H9 (cell line): ENCODE results near the gene TOR1A. TPM values are rescaled to one million over a fixed set of nuclear protein-coding genes. Genes with fewer than 3 reads are reported as not detected.

Experiments
- DNase-seq: peaks from one replicate; pipeline ENCODE4 v3.0.0-alpha.2; 2017
- H2AFZ ChIP-seq: one replicate; pipeline ENCODE4 v1.6.1; 2013; ENCODE audit warnings: mild to moderate bottlenecking, low read length, control low read depth, moderate library complexity
- H2AK5ac ChIP-seq: 2 replicates; pipeline ENCODE4 v1.6.1; 2013; ENCODE audit warnings: low read length, control low read depth, mixed read lengths; ENCODE audit not compliant: insufficient read length
- H2BK120ac ChIP-seq: one replicate; pipeline ENCODE4 v1.6.1; 2013; ENCODE audit warnings: low read depth, mild to moderate bottlenecking, low read length, control low read depth, inconsistent platforms; ENCODE audit not compliant: poor library complexity, severe bottlenecking
- H2BK12ac ChIP-seq: 2 replicates; pipeline ENCODE4 v1.6.1; 2013; ENCODE audit warnings: low read length, control low read depth, mixed read lengths, low read depth; ENCODE audit not compliant: insufficient read length
- H2BK15ac ChIP-seq: 2 replicates; pipeline ENCODE4 v1.6.1; 2013; ENCODE audit warnings: low read depth, low read length, control low read depth
- H2BK20ac ChIP-seq: one replicate; pipeline ENCODE4 v1.6.1; 2013; ENCODE audit warnings: low read depth, mild to moderate bottlenecking, low read length, control low read depth, inconsistent platforms; ENCODE audit not compliant: poor library complexity, severe bottlenecking
- H2BK5ac ChIP-seq: 2 replicates; pipeline ENCODE4 v1.6.1; 2013; ENCODE audit warnings: low read length, control low read depth, mixed read lengths; ENCODE audit not compliant: insufficient read length
- H3K14ac ChIP-seq: 2 replicates; pipeline ENCODE4 v1.6.1; 2013; ENCODE audit warnings: low read length, control low read depth; ENCODE audit not compliant: insufficient read depth
- H3K18ac ChIP-seq: 2 replicates; pipeline ENCODE4 v1.6.1; 2013; ENCODE audit warnings: low read depth, mild to moderate bottlenecking, mixed read lengths, low read length, control low read depth; ENCODE audit not compliant: insufficient read length
- H3K23ac ChIP-seq: 2 replicates; pipeline ENCODE4 v1.6.1; 2013; ENCODE audit warnings: low read length, control low read depth, mixed read lengths, low read depth; ENCODE audit not compliant: insufficient read length
- H3K23me2 ChIP-seq: 2 replicates; pipeline ENCODE4 v1.6.1; 2013; ENCODE audit warnings: low read depth, mild to moderate bottlenecking, mixed read lengths, low read length, control low read depth; ENCODE audit not compliant: insufficient read length, poor library complexity, severe bottlenecking
- H3K27ac ChIP-seq: 2 replicates; pipeline ENCODE4 v1.5.1; 2013; ENCODE audit warnings: low read length, control low read depth, mixed read lengths, low read depth; ENCODE audit not compliant: insufficient read length
- H3K27me3 ChIP-seq: 2 replicates; pipeline ENCODE4 v1.6.1; 2013; ENCODE audit warnings: low read length, control low read depth, inconsistent platforms; ENCODE audit not compliant: insufficient read depth
- H3K4ac ChIP-seq: 2 replicates; pipeline ENCODE4 v1.6.1; 2013; ENCODE audit warnings: low read depth, mild to moderate bottlenecking, control low read depth, inconsistent platforms, low read length, moderate library complexity
- H3K4me1 ChIP-seq: 2 replicates; pipeline ENCODE4 v1.6.1; 2013; ENCODE audit warnings: low read length, control low read depth, inconsistent platforms; ENCODE audit not compliant: insufficient read depth
- H3K4me2 ChIP-seq: 2 replicates; pipeline ENCODE4 v1.6.1; 2013; ENCODE audit warnings: low read length, control low read depth, mixed read lengths; ENCODE audit not compliant: insufficient read length, insufficient read depth
- H3K56ac ChIP-seq: 2 replicates; pipeline ENCODE4 v1.6.1; 2013; ENCODE audit warnings: low read depth, mild to moderate bottlenecking, mixed read lengths, low read length, control low read depth; ENCODE audit not compliant: insufficient read length
- H3K79me1 ChIP-seq: 2 replicates; pipeline ENCODE4 v1.6.1; 2013; ENCODE audit warnings: low read depth, mild to moderate bottlenecking, moderate library complexity, low read length, control low read depth, inconsistent platforms; ENCODE audit not compliant: insufficient read depth, poor library complexity, severe bottlenecking
- H3K79me2 ChIP-seq: 2 replicates; pipeline ENCODE4 v1.6.1; 2013; ENCODE audit warnings: low read length, control low read depth, inconsistent platforms; ENCODE audit not compliant: insufficient read depth
- H3K9ac ChIP-seq: 2 replicates; pipeline ENCODE4 v1.6.1; 2013; ENCODE audit warnings: low read length, control low read depth, mixed read lengths; ENCODE audit not compliant: insufficient read length; ENCODE audit errors: extremely low read depth
- H3K9me3 ChIP-seq: one replicate; pipeline ENCODE4 v1.6.1; 2013; ENCODE audit warnings: low read depth, low read length, inconsistent platforms; ENCODE audit not compliant: control insufficient read depth
- H3T11ph ChIP-seq: one replicate; pipeline ENCODE4 v1.6.1; 2013; ENCODE audit warnings: mild to moderate bottlenecking, low read length, control low read depth, inconsistent platforms
- H4K20me1 ChIP-seq: one replicate; pipeline ENCODE4 v1.6.1; 2013; ENCODE audit not compliant: control insufficient read depth, insufficient read length, insufficient read depth
- H4K5ac ChIP-seq: 2 replicates; pipeline ENCODE4 v1.6.1; 2013; ENCODE audit warnings: low read depth, mild to moderate bottlenecking, mixed read lengths, low read length, control low read depth; ENCODE audit not compliant: insufficient read length
- H4K8ac ChIP-seq: replicated peaks from 2 replicates; pipeline ENCODE4 v1.6.1; 2013; ENCODE audit warnings: low read length, control low read depth, mixed read lengths, low read depth; ENCODE audit not compliant: insufficient read length
- H4K91ac ChIP-seq: 2 replicates; pipeline ENCODE4 v1.6.1; 2013; ENCODE audit warnings: low read depth, mild to moderate bottlenecking, moderate library complexity, mixed read lengths, low read length, control low read depth; ENCODE audit not compliant: insufficient read length
- H3K27ac Mint-ChIP-seq, 3 experiments: 2 replicates in 2 of 3; 3 replicates in 1 of 3; pipeline ENCODE4 v1.8.0; 2020 to 2021; ENCODE audit warnings: mixed read lengths in 3 of 3, mild to moderate bottlenecking in 1 of 3, moderate library complexity in 1 of 3
- H3K27me3 Mint-ChIP-seq: 2 replicates; pipeline ENCODE4 v1.8.0; 2021; ENCODE audit warnings: low read depth, mild to moderate bottlenecking, moderate library complexity, mixed read lengths
- H3K36me3 Mint-ChIP-seq, 3 experiments: 2 replicates in 2 of 3; 3 replicates in 1 of 3; pipeline ENCODE4 v1.8.0; 2020 to 2021; ENCODE audit warnings: low read depth in 3 of 3, mixed read lengths in 3 of 3; ENCODE audit not compliant: insufficient read depth in 1 of 3
- H3K4me1 Mint-ChIP-seq, 2 experiments: 2 replicates each; pipeline ENCODE4 v1.8.0; 2020; ENCODE audit warnings: mixed read lengths in 2 of 2
- H3K4me3 Mint-ChIP-seq, 2 experiments: 2 replicates in 1 of 2; 3 replicates in 1 of 2; pipeline ENCODE4 v1.8.0; 2020 to 2021; ENCODE audit warnings: mild to moderate bottlenecking in 2 of 2, mixed read lengths in 2 of 2, moderate library complexity in 1 of 2
- H3K9me3 Mint-ChIP-seq, 2 experiments: 2 replicates in 1 of 2; 3 replicates in 1 of 2; pipeline ENCODE4 v1.8.0; 2020; ENCODE audit warnings: mild to moderate bottlenecking in 2 of 2, mixed read lengths in 2 of 2, moderate library complexity in 1 of 2
- CTCF ChIP-seq: fragments of 200-600 bp; sonication (generic); conservative IDR thresholded peaks from 3 replicates; pipeline ENCODE4 v1.8.0; 2021; ENCODE audit warnings: antibody characterized with exemption, mild to moderate bottlenecking
- WGBS: extraction: QIAGEN DNeasy Blood & Tissue Kit; methylation state at CpG from one replicate; pipeline ENCODE4 v1.1.7; 2013; ENCODE audit warnings: missing lambda C conversion rate, low lambda C conversion rate, mixed read lengths; ENCODE audit not compliant: insufficient read length; ENCODE audit errors: extremely low coverage; 5-methylcytosine and 5-hydroxymethylcytosine counted together
- total RNA-seq: library from RNA; stranded (reverse); gene quantifications from 2 replicates; pipeline ENCODE4 v1.2.1, GENCODE V29; 2021

The TOR1A gene
- total RNA-seq, 1 experiment from 2014 or later = 60.1 TPM

DNA sequence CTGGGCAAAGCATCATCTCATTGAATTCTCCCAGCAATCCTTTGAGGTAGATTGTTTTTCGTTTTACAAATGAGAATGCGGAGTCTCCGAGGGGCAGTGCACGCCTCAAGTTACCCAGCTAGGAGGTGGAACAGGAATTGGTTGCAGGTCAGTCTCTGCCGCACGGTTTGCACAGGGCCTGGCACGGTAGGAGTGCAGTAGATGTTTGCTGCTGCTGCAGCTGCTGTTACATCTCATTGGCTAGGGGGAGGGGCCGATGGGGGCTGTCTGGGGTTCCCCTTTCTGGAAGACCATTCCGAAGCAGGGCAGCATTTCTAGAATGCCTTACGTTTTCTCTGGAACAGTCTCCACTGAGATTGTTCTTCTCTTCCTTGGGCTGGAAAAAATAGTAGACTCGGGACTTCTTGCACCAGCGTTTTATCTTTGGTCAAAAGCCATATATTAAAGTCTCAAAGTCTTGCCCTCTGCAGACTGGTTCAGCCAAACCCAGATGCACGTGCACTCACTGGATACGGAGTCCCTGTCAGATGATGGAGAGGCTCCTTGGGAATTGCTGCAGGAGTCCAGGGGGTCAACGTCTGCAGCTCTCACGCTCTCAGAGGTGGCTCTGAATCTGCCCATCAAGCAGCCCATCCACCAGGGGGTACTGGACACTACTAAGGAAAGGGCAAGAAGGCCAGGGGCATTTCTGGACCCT lies 12.5 kb upstream of the TOR1A start:
- no peak overlapping the region for H3T11ph ChIP-seq
- H2AK5ac ChIP-seq = no peak overlapping the region
- no CpG with 5 or more reads among the region's 16 CpGs for WGBS
- no peak overlapping the region for H4K91ac ChIP-seq
- TF ChIP-seq CTCF = no peak
- H3K79me1 ChIP-seq = no peaks in the 10 kb centered on the region
- H3K9ac ChIP-seq = no peak overlapping the region
- H3K4ac ChIP-seq = no peak overlapping the region
- H3K23me2 ChIP-seq = peaks cover 10% of the 10 kb centered on the region
- Mint-ChIP-seq H3K9me3 (no peaks in the 10 kb centered on the region; a peak in 1 of 5 replicates), H3K27me3 (no peaks in the 10 kb centered on the region; the same call in 1 of the 2 replicates), H3K4me3 (peak overlapping the region; percentile 95 to 99), H3K36me3 (peaks cover 5 to 16% (median 14%) of the 10 kb centered on the region in 3 experiments), H3K4me1 (peaks cover 47 to 52% of the 10 kb centered on the region in 2 experiments), H3K27ac (no peak overlapping the region)
- H3K27ac ChIP-seq = no peak overlapping the region
- H3K79me2 ChIP-seq = no peaks in the 10 kb centered on the region; the same call in 1 of the 2 replicates
- H2BK5ac ChIP-seq = no peak overlapping the region
- no peak overlapping the region for H3K14ac ChIP-seq
- no peak overlapping the region for H4K8ac ChIP-seq
- no peaks in the 10 kb centered on the region for H3K27me3 ChIP-seq
- H4K20me1 ChIP-seq = no peaks in the 10 kb centered on the region
- no peak overlapping the region for H3K23ac ChIP-seq
- no peak overlapping the region for H2AFZ ChIP-seq
- DNase-seq = no peak
- no peak overlapping the region for H4K5ac ChIP-seq
- no peak overlapping the region for H2BK120ac ChIP-seq
- no peak overlapping the region for H3K56ac ChIP-seq
- peaks cover 6% of the 10 kb centered on the region; the same call in 1 of the 2 replicates for H3K4me1 ChIP-seq
- no peak overlapping the region for H2BK20ac ChIP-seq
- H2BK15ac ChIP-seq = no peak overlapping the region
- no peaks in the 10 kb centered on the region for H3K9me3 ChIP-seq
- H3K4me2 ChIP-seq = peak overlapping the region; percentile 50
- H3K18ac ChIP-seq = no peak overlapping the region
- H2BK12ac ChIP-seq = no peak overlapping the region
